Left ventricle myocardium inferior (tissue), 1 donor: Measurements from ENCODE around the gene GDF11. TPM values are rescaled to one million over a fixed set of nuclear protein-coding genes. Genes with fewer than 3 reads are reported as not detected.
A peak's percentile ranks its signal among the peaks of the same experiment; 100 is the strongest.
"Not testable (repeated sequence)": the region's sequence is repeated elsewhere in the genome, so short reads cannot be mapped to it uniquely, and the experiment has no call there.

Source experiments
- DNase-seq: peaks from one replicate; pipeline ENCODE4 v3.0.0-alpha.2; 2020
- H3K27ac ChIP-seq: fragments of 200-600 bp; replicated peaks from 2 replicates; pipeline ENCODE4 v1.8.0; 2021
- H3K27me3 ChIP-seq: fragments of 200-600 bp; 2 replicates; pipeline ENCODE4 v1.8.0; 2021; ENCODE audit warnings: low read depth
- H3K36me3 ChIP-seq: fragments of 200-600 bp; 2 replicates; pipeline ENCODE4 v1.8.0; 2021
- H3K4me1 ChIP-seq: fragments of 200-600 bp; 2 replicates; pipeline ENCODE4 v1.8.0; 2021
- H3K4me3 ChIP-seq: fragments of 200-600 bp; 2 replicates; pipeline ENCODE4 v1.8.0; 2021; ENCODE audit warnings: mild to moderate bottlenecking, moderate library complexity
- H3K9me3 ChIP-seq: fragments of 200-600 bp; replicated peaks from 2 replicates; pipeline ENCODE4 v1.8.0; 2021
- CTCF ChIP-seq: fragments of 200-600 bp; IDR thresholded peaks from 2 replicates; pipeline ENCODE4 v1.8.0; 2021; ENCODE audit warnings: antibody characterized with exemption, mild to moderate bottlenecking, borderline replicate concordance
- intact Hi-C: fragments of 100-400 bp; cut with micrococcal nuclease; formaldehyde crosslinking; loops from one replicate; pipeline ENCODE4 v1.11.0; 2022
- total RNA-seq: library from RNA; stranded (reverse); fragmentation: NEBNext Ultra II Directional; extraction: Animal tissue kit (Norgen Biotek cat#: 25700); gene quantifications from one replicate; pipeline ENCODE4 v1.2.1, GENCODE V29; 2021
- donor health status: DM: no; HTN: yes; CAD: no; lungs with severe emphysema.

Gene GDF11
- total RNA-seq, 1 donor from 2014 or later: 15.6 TPM

DNA sequence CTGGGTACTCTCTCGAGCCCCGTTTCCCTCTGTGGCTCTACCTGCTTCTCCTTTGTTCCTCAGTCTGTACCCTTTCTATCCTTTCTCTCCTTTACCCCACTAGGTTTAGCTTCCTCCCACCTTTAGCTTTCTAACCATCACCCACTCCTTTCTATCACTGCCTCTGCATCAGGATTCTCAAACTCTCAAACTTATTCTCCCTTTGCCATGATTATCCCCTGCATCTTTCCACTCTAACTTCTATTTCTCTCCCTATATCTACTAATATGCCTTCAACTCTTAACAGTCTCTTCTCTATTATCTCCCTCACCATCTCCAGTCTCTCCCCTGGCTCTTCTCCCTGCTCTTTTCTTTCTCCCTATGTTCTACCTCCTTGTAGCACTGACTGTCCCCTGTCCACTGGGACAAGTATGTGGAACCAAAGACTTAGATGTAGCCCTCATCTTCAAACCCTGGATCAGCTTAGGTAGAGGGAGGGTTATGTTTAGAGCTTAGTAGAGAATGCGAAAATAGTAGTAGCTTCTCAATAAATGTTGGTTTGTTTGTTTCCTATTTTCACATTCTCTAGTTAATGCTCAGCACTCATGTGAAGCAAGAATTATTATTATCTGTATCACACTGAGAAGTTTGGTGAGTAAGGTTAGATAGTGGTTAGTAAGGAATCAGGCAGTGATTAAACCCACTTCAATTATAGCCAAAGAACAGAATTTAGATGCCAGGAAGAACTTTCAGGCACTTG lies 3.4 kb downstream of the GDF11 start:
- DNase-seq: no peak

DNA sequence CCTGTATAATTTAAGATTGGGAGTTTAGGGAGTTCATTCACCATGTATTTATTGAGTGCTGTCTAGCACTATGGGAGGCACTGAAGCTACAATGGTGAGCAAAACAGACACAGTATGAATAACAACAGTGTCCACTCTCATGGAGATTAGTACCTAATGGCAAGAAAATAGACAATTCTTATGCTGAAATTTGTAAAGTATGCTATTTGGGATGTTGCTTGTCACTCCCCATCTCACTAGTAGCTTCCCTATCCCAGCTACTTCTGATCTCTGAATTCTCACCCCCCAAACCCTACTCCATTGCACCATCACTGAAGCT lies 4.0 kb downstream of the GDF11 start:
- Histone ChIP-seq H3K9me3 (no peaks in the 10 kb centered on the region), H3K27ac (no peak overlapping the region), H3K36me3 (peaks cover 9% of the 10 kb centered on the region), H3K4me1 (peaks cover 55% of the 10 kb centered on the region), H3K4me3 (no peak overlapping the region), H3K27me3 (no peaks in the 10 kb centered on the region)
- intact Hi-C loops: loop anchor here (10.0 kb wide), 1 partner anchor 48 kb away; no protein-coding TSS in a partner anchor
- no peak for TF ChIP-seq CTCF
- DNase-seq: no peak

More for the DNA sequence above, 3.4 kb downstream of the GDF11 start:
- Histone ChIP-seq H3K27me3 (no peaks in the 10 kb centered on the region), H3K9me3 (no peaks in the 10 kb centered on the region), H3K4me1 (peaks cover 55% of the 10 kb centered on the region), H3K36me3 (peaks cover 3% of the 10 kb centered on the region), H3K27ac (peak overlapping the region; percentile 66), H3K4me3 (peak overlapping the region; percentile 77)
- intact Hi-C loops: loop anchor here (10.0 kb wide), 1 partner anchor 48 kb away; no protein-coding TSS in a partner anchor
- no peak for TF ChIP-seq CTCF

- intact Hi-C loops: loop anchor here (10.0 kb wide), 1 partner anchor 46 kb away; no protein-coding TSS in a partner anchor
- no peak for DNase-seq
- Histone ChIP-seq H3K4me1 (peaks cover 50% of the 10 kb centered on the region), H3K36me3 (peaks cover 24% of the 10 kb centered on the region), H3K27ac (no peak overlapping the region), H3K4me3 (no peak overlapping the region), H3K27me3 (no peaks in the 10 kb centered on the region), H3K9me3 (no peaks in the 10 kb centered on the region)
- TF ChIP-seq CTCF: no peak
Measured at GRCh38 chr12:55748230-55748993, 5.5 kb downstream of the GDF11 start.

DNA sequence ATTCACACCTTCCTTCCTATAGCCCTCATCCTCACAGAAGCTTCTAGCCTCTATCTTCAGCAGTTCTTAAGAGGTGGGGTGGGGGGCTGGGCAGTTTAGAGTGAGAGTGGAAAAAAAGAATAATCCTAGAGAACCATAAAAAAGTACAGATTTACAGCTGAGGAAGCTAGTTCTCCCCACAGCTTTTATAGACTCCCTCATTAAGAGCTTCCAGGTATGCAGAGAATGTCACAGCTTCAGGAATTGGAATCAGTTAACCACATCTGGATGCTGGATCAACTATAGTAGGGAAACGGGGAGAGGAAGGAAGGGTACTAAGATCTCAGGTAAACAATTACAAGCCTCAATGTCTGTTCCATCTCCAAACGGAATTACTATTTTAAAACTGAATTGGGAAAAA lies 12.3 kb downstream of the GDF11 start:
- Histone ChIP-seq H3K27me3 (no peaks in the 10 kb centered on the region), H3K9me3 (no peaks in the 10 kb centered on the region), H3K36me3 (peaks cover 88% of the 10 kb centered on the region), H3K4me3 (no peak overlapping the region), H3K27ac (no peak overlapping the region), H3K4me1 (no peaks in the 10 kb centered on the region)
- intact Hi-C loops: no loop called here
- no peak for TF ChIP-seq CTCF
- DNase-seq: no peak

DNA sequence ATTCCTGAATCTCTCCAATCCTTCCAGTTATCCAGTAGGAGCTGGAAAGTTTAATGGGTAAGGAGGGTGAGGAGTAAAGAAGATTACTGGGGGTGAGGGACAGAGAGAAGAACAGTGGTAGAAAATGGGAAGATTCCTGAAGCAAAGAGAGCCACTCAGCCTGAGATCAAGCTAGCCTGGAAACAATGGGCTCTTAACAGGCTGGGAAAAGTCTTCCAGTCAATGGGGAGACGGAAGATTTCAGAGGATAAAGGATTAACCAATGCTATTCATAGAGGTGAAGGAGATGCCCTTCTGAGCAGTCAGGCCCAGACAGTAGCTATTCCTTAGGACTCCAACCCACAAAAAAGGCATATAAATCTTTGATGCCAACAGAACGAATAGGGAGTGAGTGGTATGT lies 14.8 kb downstream of the GDF11 start:
- Histone ChIP-seq H3K4me1 (no peaks in the 10 kb centered on the region), H3K27me3 (no peaks in the 10 kb centered on the region), H3K27ac (no peak overlapping the region), H3K36me3 (peaks cover 81% of the 10 kb centered on the region), H3K4me3 (no peak overlapping the region), H3K9me3 (no peaks in the 10 kb centered on the region)
- TF ChIP-seq CTCF: no peak
- intact Hi-C loops: no loop called here
- DNase-seq: no peak

GRCh38 chr12:55758575-55758974 lies 15.7 kb downstream of the GDF11 start:
- H3K27ac ChIP-seq, H3K4me1 ChIP-seq, H3K27me3 ChIP-seq, H3K9me3 ChIP-seq, intact Hi-C loops, DNase-seq, H3K4me3 ChIP-seq: not testable (repeated sequence)
- peaks cover 79% of the 10 kb centered on the region for H3K36me3 ChIP-seq
